GM23248 (cell line): ENCODE data around the gene CYTH4. TPM values are rescaled to one million over a fixed set of nuclear protein-coding genes. Genes with fewer than 3 reads are reported as not detected.
"Not testable (repeated sequence)": the region's sequence is repeated elsewhere in the genome, so short reads cannot be mapped to it uniquely, and the experiment has no call there.

Experiments used
- DNase-seq: peaks from one replicate; pipeline ENCODE4 v3.0.0-alpha.2; 2015
- H2AFZ ChIP-seq: fragments of 200-600 bp; sonication (generic); 2 replicates; pipeline ENCODE4 v1.6.1; 2016; ENCODE audit warnings: antibody characterized with exemption
- H3F3A ChIP-seq: fragments of 200-600 bp; sonication (generic); 2 replicates; pipeline ENCODE4 v1.6.1; 2016; ENCODE audit warnings: mild to moderate bottlenecking, antibody characterized with exemption, mixed run types; ENCODE audit not compliant: insufficient read depth
- H3K27ac ChIP-seq: fragments of 200-600 bp; sonication (generic); 2 replicates; pipeline ENCODE4 v1.5.1; 2016; ENCODE audit warnings: mild to moderate bottlenecking
- H3K27me3 ChIP-seq: fragments of 200-600 bp; sonication (generic); replicated peaks from 2 replicates; pipeline ENCODE4 v1.6.1; 2016; ENCODE audit warnings: mild to moderate bottlenecking; ENCODE audit not compliant: insufficient read depth
- H3K36me3 ChIP-seq: fragments of 200-600 bp; sonication (generic); 2 replicates; pipeline ENCODE4 v1.6.1; 2016; ENCODE audit warnings: low read depth, mild to moderate bottlenecking
- H3K4me1 ChIP-seq: fragments of 200-600 bp; sonication (generic); 2 replicates; pipeline ENCODE4 v1.6.1; 2016; ENCODE audit warnings: mild to moderate bottlenecking; ENCODE audit not compliant: insufficient read depth
- H3K4me2 ChIP-seq: fragments of 200-600 bp; sonication (generic); one replicate; pipeline ENCODE4 v1.6.1; 2016; ENCODE audit warnings: mild to moderate bottlenecking; ENCODE audit not compliant: unreplicated experiment
- H3K4me3 ChIP-seq: fragments of 200-600 bp; sonication (generic); 2 replicates; pipeline ENCODE4 v1.5.1; 2016; ENCODE audit warnings: mild to moderate bottlenecking
- H3K79me2 ChIP-seq: fragments of 200-600 bp; sonication (generic); 2 replicates; pipeline ENCODE4 v1.6.1; 2016; ENCODE audit warnings: mild to moderate bottlenecking; ENCODE audit not compliant: insufficient read depth
- H3K9ac ChIP-seq: fragments of 200-600 bp; sonication (generic); 2 replicates; pipeline ENCODE4 v1.6.1; 2016; ENCODE audit warnings: mild to moderate bottlenecking
- H3K9me2 ChIP-seq: fragments of 200-600 bp; sonication (generic); 2 replicates; pipeline ENCODE4 v1.6.1; 2016; ENCODE audit warnings: mixed run types, mild to moderate bottlenecking, moderate library complexity; ENCODE audit not compliant: insufficient read depth
- H3K9me3 ChIP-seq: fragments of 200-600 bp; sonication (generic); one replicate; pipeline ENCODE4 v1.6.1; 2017; ENCODE audit warnings: low read depth
- H4K20me1 ChIP-seq: fragments of 200-600 bp; sonication (generic); 2 replicates; pipeline ENCODE4 v1.6.0; 2016; ENCODE audit not compliant: insufficient read depth
- EZH2 ChIP-seq: fragments of 200-600 bp; sonication (generic); IDR thresholded peaks from 2 replicates; pipeline ENCODE4 v1.6.1; 2018; ENCODE audit warnings: antibody characterized with exemption, mild to moderate bottlenecking; ENCODE audit not compliant: insufficient read depth, poor library complexity, severe bottlenecking
- EZH2phosphoT487 ChIP-seq: fragments of 200-600 bp; sonication (generic); IDR thresholded peaks from 2 replicates; pipeline ENCODE4 v1.6.1; 2018; ENCODE audit warnings: antibody characterized with exemption, moderate library complexity, mild to moderate bottlenecking, low read depth; ENCODE audit not compliant: insufficient read depth
- WGBS, 2 experiments: methylation state at CpG; one replicate each; pipeline ENCODE4 v1.1.6; 2015 to 2017; ENCODE audit warnings: low lambda C conversion rate in 2 of 2, low coverage in 1 of 2; ENCODE audit errors: missing lambda C conversion rate in 2 of 2; 5-methylcytosine and 5-hydroxymethylcytosine counted together
- in situ Hi-C: fragments of 300-500 bp; cut with MboI; formaldehyde crosslinking; loops from 2 replicates; pipeline ENCODE4 v1.15.0; 2020
- polyA plus RNA-seq: library from polyadenylated mRNA; unstranded; fragments of >200 nt; fragmentation: Nextera tagmentation; extraction: Ambion mirVana; gene quantifications from 2 replicates; pipeline ENCODE4 v1.2.1, GENCODE V29; 2016
- total RNA-seq: library from RNA; depleted of rRNA; stranded (reverse); fragments of >200 nt; shearing (Covaris generic); gene quantifications from 2 replicates; pipeline ENCODE4 v1.2.3, GENCODE V29; 2014

Gene CYTH4
- total and polyA plus RNA-seq, 2 experiments from 2014 or later = not detected

GRCh38 chr22:37248251-37248650 lies 34.1 kb upstream of the CYTH4 start:
- in situ Hi-C loops = no loop called here
- Histone ChIP-seq H4K20me1 (no peaks in the 10 kb centered on the region), H3K4me1 (no peaks in the 10 kb centered on the region), H3K9me3 (no peaks in the 10 kb centered on the region), H3K9me2 (no peaks in the 10 kb centered on the region), H3K27me3 (no peaks in the 10 kb centered on the region), H3K27ac (no peak overlapping the region), H2AFZ (no peak overlapping the region; the same call in 1 of the 2 replicates), H3F3A (0 out of 2 replicates have a peak, but pooled peaks cover 6% of the 10 kb centered on the region), H3K4me3 (no peak overlapping the region), H3K4me2 (no peak overlapping the region), H3K36me3 (no peaks in the 10 kb centered on the region), H3K79me2 (no peaks in the 10 kb centered on the region), H3K9ac (no peak overlapping the region)
- TF ChIP-seq EZH2 = no peak
- no peak for TF ChIP-seq EZH2phosphoT487
- DNase-seq = peak; percentile 34
- 43 to 48% methylated on average over 6 of the region's 6 CpGs for WGBS, 2 experiments

- in situ Hi-C loops = no loop called here
- no peak overlapping the region for H3K9ac ChIP-seq
- TF ChIP-seq EZH2phosphoT487 (no peak), EZH2 (no peak)
- no peak overlapping the region for H3K4me3 ChIP-seq
- no peak for DNase-seq
- H3K4me1 ChIP-seq = peaks cover 11% of the 10 kb centered on the region
- H3F3A ChIP-seq = 0 out of 2 replicates have a peak, but pooled peaks cover 7% of the 10 kb centered on the region
- no peaks in the 10 kb centered on the region for H3K9me2 ChIP-seq
- H3K27ac ChIP-seq = no peak overlapping the region
- no peak overlapping the region for H3K4me2 ChIP-seq
- H3K79me2 ChIP-seq = no peaks in the 10 kb centered on the region
- no peaks in the 10 kb centered on the region for H3K36me3 ChIP-seq
- H3K27me3 ChIP-seq = no peaks in the 10 kb centered on the region
- WGBS, 2 experiments = 65% methylated on average over 12 of the region's 12 CpGs
- H4K20me1 ChIP-seq = no peaks in the 10 kb centered on the region
- no peak overlapping the region for H2AFZ ChIP-seq
- no peaks in the 10 kb centered on the region for H3K9me3 ChIP-seq
These were observed 32.3 kb upstream of the CYTH4 start for GRCh38 chr22:37249986-37250385.

- H3K9ac ChIP-seq, H3K9me3 ChIP-seq, H4K20me1 ChIP-seq, H3K36me3 ChIP-seq, H2AFZ ChIP-seq, H3K27me3 ChIP-seq, H3K27ac ChIP-seq, H3K79me2 ChIP-seq, H3F3A ChIP-seq, H3K4me2 ChIP-seq, H3K9me2 ChIP-seq, in situ Hi-C loops, H3K4me3 ChIP-seq, DNase-seq: not testable (repeated sequence)
- H3K4me1 ChIP-seq = peaks cover 11% of the 10 kb centered on the region
- 63 to 73% methylated on average over 8 of the region's 8 CpGs for WGBS, 2 experiments
These were observed 30.5 kb upstream of the CYTH4 start for GRCh38 chr22:37251836-37252235.

GRCh38 chr22:37253126-37253660 lies 29.1 kb upstream of the CYTH4 start:
- no peaks in the 10 kb centered on the region for H3K9me3 ChIP-seq
- H3F3A ChIP-seq = 0 out of 2 replicates have a peak, but pooled peaks cover 7% of the 10 kb centered on the region
- no peak overlapping the region for H3K4me2 ChIP-seq
- no peaks in the 10 kb centered on the region for H3K36me3 ChIP-seq
- H2AFZ ChIP-seq = no peak overlapping the region
- no peaks in the 10 kb centered on the region; the same call in 1 of the 2 replicates for H3K27me3 ChIP-seq
- H3K27ac ChIP-seq = no peak overlapping the region
- in situ Hi-C loops = no loop called here
- 55 to 59% methylated on average over 7 of the region's 7 CpGs for WGBS, 2 experiments
- no peak overlapping the region for H3K9ac ChIP-seq
- peaks cover 11% of the 10 kb centered on the region for H3K4me1 ChIP-seq
- no peak for DNase-seq
- no peak overlapping the region for H3K4me3 ChIP-seq
- H3K79me2 ChIP-seq = no peaks in the 10 kb centered on the region
- H3K9me2 ChIP-seq = no peaks in the 10 kb centered on the region
- no peaks in the 10 kb centered on the region for H4K20me1 ChIP-seq
- TF ChIP-seq EZH2 (no peak), EZH2phosphoT487 (no peak)
